Measurements from ENCODE around the gene RAB28. TPM values are rescaled to one million over a fixed set of nuclear protein-coding genes. Genes with fewer than 3 reads are reported as not detected.

Gene RAB28
- total RNA-seq = 26.7 and 30.7 TPM in 2 replicates
- long read RNA-seq, transcript RAB28-202 (7 exons, 1,715 nt) = major isoform, 5 of 20 reads
- long read RNA-seq, partial matches to known transcripts = 3 of 20 reads
- long read RNA-seq, other reads (novel, unspliced or antisense) = 5 of 20 reads

DNA sequence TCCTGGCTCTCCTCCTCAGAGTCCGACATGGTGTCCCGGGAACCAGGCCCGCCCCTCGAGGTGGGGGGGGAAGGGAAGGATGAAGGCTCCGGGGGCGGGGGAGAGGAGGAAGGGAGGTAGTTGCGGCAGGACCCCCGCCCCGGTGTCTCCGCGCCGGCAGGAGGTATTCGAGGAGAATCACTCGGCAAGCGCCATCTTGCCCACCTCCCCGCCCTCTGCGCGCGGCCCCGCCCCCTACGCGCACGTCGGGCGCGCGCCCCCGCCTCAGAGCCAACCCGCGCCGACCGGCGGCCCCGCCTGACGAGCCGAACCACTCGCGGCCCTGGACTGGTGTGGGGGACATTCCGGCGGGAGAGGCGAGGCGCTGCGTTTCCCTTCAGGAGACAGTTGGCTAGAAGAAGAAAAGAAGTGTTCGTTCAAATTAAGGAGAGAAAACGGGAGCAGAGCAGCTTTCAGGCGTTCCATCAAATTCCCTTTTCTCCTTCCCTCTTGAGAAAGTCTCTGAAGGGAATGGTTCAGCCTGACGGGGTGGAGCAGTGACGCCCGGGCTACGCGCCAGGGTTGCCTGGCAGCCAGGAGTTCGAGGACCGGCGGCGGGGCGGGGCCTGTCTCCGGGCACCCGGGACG lies at the start of gene RAB28:
Gene RAB28 (minus strand): TSS at position 219 of the 627 bp plus-strand sequence.
- H3K36me3 Mint-ChIP-seq (ENCODE audit: low read depth) = no peaks in the 10 kb centered on the region
- DNase-seq (ENCODE audit: low read depth, low spot score) = peak; percentile 86
- H3K4me1 Mint-ChIP-seq = peaks cover 35% of the 10 kb centered on the region
- H3K9me3 Mint-ChIP-seq = peaks cover 4% of the 10 kb centered on the region
- TF ChIP-seq, protein P1, sequence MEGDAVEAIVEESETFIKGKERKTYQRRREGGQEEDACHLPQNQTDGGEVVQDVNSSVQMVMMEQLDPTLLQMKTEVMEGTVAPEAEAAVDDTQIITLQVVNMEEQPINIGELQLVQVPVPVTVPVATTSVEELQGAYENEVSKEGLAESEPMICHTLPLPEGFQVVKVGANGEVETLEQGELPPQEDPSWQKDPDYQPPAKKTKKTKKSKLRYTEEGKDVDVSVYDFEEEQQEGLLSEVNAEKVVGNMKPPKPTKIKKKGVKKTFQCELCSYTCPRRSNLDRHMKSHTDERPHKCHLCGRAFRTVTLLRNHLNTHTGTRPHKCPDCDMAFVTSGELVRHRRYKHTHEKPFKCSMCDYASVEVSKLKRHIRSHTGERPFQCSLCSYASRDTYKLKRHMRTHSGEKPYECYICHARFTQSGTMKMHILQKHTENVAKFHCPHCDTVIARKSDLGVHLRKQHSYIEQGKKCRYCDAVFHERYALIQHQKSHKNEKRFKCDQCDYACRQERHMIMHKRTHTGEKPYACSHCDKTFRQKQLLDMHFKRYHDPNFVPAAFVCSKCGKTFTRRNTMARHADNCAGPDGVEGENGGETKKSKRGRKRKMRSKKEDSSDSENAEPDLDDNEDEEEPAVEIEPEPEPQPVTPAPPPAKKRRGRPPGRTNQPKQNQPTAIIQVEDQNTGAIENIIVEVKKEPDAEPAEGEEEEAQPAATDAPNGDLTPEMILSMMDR (conservative IDR thresholded peaks at IDR 0.05) = no peak
- H3K27ac Mint-ChIP-seq (ENCODE audit: unreplicated experiment) = peak within 1 kb of the TSS; percentile 100
- peak within 1 kb of the TSS; percentile 96 for H3K4me3 Mint-ChIP-seq
- H3K27me3 Mint-ChIP-seq (ENCODE audit: low read depth) = peaks cover 2% of the 10 kb centered on the region

- peaks cover 20% of the 10 kb centered on the region for H3K4me1 Mint-ChIP-seq
- TF ChIP-seq, protein P1 (conservative IDR thresholded peaks at IDR 0.05) = no peak
- no peaks in the 10 kb centered on the region for H3K36me3 Mint-ChIP-seq (ENCODE audit: low read depth)
- H3K4me3 Mint-ChIP-seq = peak overlapping the region; percentile 38
- H3K27ac Mint-ChIP-seq (ENCODE audit: unreplicated experiment) = no peak overlapping the region
- no peak for DNase-seq (ENCODE audit: low read depth, low spot score)
- peaks cover 98% of the 10 kb centered on the region for H3K27me3 Mint-ChIP-seq (ENCODE audit: low read depth)
- no peaks in the 10 kb centered on the region for H3K9me3 Mint-ChIP-seq
Observed at GRCh38 chr4:13531625-13531998, 47.5 kb upstream of the RAB28 start.

GRCh38 chr4:13530823-13531624 lies 46.9 kb upstream of the RAB28 start:
- Mint-ChIP-seq H3K27me3 (ENCODE audit: low read depth) (peaks cover 98% of the 10 kb centered on the region), H3K36me3 (ENCODE audit: low read depth) (no peaks in the 10 kb centered on the region), H3K27ac (ENCODE audit: unreplicated experiment) (no peak overlapping the region), H3K4me3 (peak overlapping the region; percentile 38), H3K4me1 (peaks cover 20% of the 10 kb centered on the region), H3K9me3 (no peaks in the 10 kb centered on the region)
- TF ChIP-seq, protein P1 (conservative IDR thresholded peaks at IDR 0.05) = no peak
- no peak for DNase-seq (ENCODE audit: low read depth, low spot score)

GRCh38 chr4:13529128-13529919 lies 45.2 kb upstream of the RAB28 start:
- DNase-seq (ENCODE audit: low read depth, low spot score) = no peak
- Mint-ChIP-seq H3K9me3 (no peaks in the 10 kb centered on the region), H3K36me3 (ENCODE audit: low read depth) (no peaks in the 10 kb centered on the region), H3K4me3 (no peak overlapping the region), H3K27ac (ENCODE audit: unreplicated experiment) (no peak overlapping the region), H3K27me3 (ENCODE audit: low read depth) (peaks cover 98% of the 10 kb centered on the region), H3K4me1 (peaks cover 19% of the 10 kb centered on the region)
- TF ChIP-seq, protein P1 (conservative IDR thresholded peaks at IDR 0.05) = no peak

DNA sequence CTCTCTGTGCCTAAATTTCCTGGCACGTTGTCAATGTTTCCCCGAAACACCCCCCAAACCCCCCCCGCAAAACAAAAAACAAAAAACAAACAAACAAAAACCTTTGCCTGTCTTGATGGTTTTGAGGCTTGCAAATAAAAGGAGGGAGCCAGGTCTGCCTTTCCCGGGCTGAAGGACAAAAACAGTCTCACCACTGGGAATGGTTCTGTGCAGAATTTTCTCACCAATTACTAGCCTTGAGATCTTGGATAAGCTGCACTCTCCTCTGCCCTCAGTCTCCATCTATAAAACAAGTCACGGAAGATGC lies 44.6 kb upstream of the RAB28 start:
- Mint-ChIP-seq H3K36me3 (ENCODE audit: low read depth) (no peaks in the 10 kb centered on the region), H3K4me3 (no peak overlapping the region), H3K4me1 (peaks cover 14% of the 10 kb centered on the region), H3K27me3 (ENCODE audit: low read depth) (peaks cover 98% of the 10 kb centered on the region), H3K27ac (ENCODE audit: unreplicated experiment) (no peak overlapping the region), H3K9me3 (no peaks in the 10 kb centered on the region)
- TF ChIP-seq, protein P1 (conservative IDR thresholded peaks at IDR 0.05) = no peak
- DNase-seq (ENCODE audit: low read depth, low spot score) = no peak
